GM18499 (cell line): Measurements from ENCODE around the gene MRE11.
"Not testable (repeated sequence)": the region's sequence is repeated elsewhere in the genome, so short reads cannot be mapped to it uniquely, and the experiment has no call there.

ENCODE experiments used
- ATAC-seq: cut with Tn5 transposase; IDR thresholded peaks from one replicate; pipeline ENCODE4 v1.9.1; 2021; ENCODE audit warnings: moderate number of reproducible peaks; ENCODE audit not compliant: insufficient read depth, unreplicated experiment

MRE11 gene

GRCh38 chr11:94507485-94507884 is 13.8 kb upstream of the MRE11 start:
- ATAC-seq: no peak

DNA sequence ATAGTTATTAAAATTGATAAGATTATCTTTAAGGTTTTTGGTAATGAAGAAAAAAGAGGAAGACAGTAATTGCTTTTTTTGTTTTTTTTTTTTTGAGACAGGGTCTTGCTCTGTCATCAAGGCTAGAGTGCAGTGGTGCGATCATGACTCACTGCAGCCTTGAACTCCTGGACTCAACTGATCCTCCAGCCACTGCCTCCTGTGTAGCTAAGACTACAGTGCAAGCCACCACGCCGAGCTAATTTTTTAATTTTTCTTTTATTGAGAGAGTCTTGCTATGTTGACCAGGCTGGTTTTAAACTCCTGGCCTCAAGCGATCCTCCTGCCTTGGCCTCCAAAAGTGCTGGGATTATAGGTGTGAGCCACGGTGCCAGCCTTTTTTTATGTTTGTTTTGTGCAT is 12.9 kb upstream of the MRE11 start:
- ATAC-seq: not testable (repeated sequence)

- no peak for ATAC-seq
These were observed 11.1 kb upstream of the MRE11 start for GRCh38 chr11:94504689-94505293.

GRCh38 chr11:94501522-94501921 is 7.9 kb upstream of the MRE11 start:
- ATAC-seq: no peak

DNA sequence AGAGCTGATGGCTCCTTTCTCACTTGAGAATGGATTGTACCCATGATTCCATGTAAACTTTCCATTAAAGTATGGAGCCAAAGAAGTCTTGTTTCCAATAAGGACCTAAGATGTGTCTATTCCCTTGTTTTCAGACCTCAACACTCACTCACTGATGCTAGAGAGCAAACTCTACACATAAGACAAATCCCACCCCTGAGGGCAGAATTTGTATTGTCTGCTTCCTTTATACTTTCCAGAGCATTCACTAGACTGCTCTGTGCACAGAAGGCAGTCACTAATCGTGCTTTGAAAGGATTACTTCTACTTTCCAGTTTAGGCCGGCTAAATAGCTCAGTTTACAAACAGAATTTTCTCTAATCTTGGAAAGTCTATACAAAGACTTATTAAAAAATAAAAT is 6.5 kb upstream of the MRE11 start:
- no peak for ATAC-seq

GRCh38 chr11:94494126-94494680 is 559 bp upstream of the MRE11 start:
- ATAC-seq: peak; percentile 33

GRCh38 chr11:94486068-94486467 is 7.6 kb downstream of the MRE11 start:
- ATAC-seq: no peak

DNA sequence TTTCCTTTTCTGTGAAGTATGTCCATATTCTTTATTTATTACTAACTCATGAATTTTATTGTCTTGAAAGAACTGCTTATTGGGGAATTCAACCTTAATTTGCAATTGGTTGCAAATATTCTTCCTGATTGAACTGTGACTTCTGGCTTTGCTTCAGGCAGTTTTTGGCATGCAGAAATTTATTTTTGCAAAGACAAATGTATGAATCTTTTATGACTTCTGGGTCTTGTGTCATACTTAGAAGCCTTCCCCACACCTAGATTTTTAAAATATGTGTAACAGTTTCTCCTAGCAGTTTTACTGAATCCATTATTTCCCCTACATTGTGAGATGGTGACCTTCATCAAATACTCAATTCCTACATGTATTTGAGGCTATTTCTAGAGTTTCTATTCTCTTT is 12.3 kb downstream of the MRE11 start:
- no peak for ATAC-seq

GRCh38 chr11:94477624-94478023 is 16.0 kb downstream of the MRE11 start:
- ATAC-seq: no peak

DNA sequence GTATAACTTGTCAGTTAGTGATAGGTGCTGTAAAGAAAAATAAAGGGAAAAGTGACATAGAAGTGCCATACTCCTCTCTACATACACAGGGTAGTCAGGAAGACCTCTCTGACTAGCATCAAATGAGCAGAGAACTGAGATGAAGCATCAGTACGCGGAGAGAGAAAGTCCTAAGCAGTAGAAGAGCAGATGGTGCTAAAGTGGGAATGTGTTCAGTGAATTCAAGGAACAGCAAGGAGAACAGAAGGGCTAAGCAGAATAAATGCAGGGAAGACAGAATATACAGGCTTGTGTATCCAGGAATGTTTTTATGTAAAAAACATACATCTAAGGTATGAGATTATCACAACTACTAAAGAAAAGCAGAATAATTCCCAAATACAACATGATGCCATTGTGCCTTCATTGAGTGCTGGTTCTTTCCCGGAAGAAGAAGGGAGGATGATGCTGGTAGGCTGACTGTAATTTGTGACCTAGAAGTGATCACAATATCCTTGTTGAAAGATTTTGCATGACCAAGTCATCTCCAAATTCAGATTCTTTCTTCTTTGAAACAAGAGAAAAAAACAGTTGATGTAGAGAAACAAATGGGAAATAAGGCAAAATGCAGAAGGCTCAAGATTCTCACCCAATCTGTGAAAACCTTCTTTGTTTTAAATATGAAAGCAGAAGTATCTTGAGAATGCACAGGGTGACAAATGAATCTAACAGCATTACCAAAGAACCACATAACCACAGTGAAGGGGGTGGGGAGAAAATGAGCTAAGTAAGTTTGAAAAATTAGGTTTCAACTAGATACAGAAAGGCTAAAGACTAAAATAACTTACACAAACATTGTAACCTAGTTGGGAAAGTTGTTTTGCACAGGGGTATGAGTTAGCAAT is 20.5 kb downstream of the MRE11 start:
- ATAC-seq: peak; percentile 62

DNA sequence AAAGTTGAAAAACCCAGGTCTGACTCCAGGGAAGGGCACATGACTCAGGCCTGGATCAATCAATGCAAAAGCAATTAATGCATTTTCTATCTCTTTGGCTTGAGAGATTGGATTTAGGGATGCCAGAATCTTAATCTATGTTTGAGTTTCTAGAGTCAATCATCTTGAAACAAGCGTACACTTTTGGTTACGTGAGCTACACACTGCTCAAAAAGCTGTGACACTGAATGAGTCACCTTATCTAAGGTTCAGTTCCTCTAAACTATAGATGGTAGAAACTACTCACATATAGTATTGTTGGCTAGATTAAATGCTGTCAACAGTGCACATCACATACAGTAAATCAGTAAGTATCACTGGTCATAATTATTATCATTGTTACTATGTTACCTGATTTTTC is 24.2 kb downstream of the MRE11 start:
- ATAC-seq: peak; percentile 95

- no peak for ATAC-seq
These were observed 34.1 kb downstream of the MRE11 start for GRCh38 chr11:94459576-94459975.

DNA sequence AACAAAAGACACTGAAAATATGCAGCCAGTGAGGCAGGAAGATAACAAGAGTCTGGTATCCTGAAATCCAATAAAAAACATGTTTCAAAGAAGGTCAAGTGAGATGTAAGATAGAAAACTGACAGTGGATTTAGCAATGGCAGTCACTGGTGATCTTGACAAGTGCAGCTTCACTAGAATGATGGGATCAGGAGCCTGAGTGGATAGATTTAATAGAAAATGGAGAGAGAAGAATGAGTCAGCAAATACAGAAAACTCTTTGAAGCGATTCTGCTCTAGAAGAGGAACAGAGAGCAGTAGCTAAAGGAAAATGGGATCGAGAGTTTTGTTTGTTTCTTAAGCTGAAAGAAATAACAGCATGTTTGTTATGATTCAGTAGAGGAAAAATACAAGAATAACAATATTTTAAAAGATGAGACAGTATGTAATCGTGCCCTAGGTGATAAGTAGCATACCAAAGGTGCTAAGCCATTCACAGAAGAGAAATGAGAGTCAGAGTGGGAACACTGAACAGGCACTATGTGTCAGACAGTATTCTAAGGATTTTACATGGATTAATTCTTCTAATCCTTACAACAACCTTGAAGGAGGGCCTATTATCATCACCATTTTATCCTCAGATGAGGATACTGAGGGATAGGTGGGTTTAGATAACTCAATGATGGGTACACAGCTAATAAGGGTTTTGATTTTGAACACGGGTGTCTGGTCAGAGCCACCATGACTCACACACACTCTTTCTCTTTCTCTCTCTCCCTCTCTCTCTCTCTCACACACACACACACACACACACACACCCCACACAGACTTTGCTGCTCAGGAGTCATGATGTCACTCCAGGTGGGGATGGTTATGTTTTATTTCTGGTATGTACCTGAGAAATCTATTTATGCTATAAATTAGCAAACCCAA is 36.3 kb downstream of the MRE11 start:
- ATAC-seq: no peak

GRCh38 chr11:94455861-94456260 is 37.8 kb downstream of the MRE11 start:
- ATAC-seq: no peak

DNA sequence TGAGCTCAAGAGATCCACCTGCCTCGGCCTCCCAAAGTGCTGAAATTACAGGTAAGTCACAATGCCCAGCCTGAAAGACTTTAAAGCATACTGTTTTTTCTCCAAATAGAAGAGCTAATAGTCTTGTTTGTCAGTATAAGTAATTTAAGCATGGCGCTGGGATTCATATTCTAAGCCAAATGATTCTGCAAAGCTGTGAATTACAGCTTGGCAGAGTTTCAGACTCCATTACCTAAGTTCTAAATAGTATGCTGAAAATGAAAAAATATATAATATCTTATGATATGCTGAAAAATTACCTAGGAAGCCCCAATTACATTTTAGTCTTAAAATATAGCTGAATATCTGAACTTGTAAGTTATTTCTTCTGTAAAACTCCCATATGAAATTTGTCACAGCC is 39.3 kb downstream of the MRE11 start:
- ATAC-seq: no peak

DNA sequence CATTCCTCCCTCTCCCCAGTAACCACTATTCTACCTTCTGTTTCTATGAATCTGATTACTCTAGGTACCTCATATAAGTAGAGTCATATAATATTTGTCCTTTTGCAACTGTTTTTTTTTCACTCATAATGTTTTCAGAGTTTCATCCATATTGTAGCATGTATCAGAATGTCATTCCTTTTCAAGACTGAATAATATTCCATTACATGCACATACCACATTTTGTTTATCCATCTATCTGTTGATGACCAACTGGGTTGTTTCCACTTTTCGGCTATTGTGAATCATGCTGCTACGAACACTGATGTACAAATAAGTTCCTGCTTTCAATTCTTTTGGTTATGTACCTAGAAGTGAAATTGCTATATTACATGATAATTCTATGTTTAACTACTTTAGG is 40.7 kb downstream of the MRE11 start:
- no peak for ATAC-seq

DNA sequence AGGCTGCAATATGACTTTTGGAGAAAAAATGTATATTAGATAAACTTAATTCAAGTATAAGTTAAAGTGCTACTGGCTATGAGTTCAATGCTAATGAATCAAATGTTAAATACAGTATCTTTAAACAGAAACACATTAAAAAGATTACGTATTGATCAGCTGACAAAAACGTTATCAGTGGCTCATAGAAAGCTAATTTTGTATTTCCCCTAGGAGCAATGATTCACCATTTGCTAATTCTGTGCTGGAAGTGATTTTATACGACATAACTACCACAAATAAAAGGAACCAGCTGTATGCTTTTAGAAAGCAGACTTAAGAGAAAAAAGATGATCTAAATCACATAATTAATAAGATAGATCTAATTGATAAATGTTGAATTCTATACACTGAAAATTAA is 43.6 kb downstream of the MRE11 start:
- ATAC-seq: no peak

DNA sequence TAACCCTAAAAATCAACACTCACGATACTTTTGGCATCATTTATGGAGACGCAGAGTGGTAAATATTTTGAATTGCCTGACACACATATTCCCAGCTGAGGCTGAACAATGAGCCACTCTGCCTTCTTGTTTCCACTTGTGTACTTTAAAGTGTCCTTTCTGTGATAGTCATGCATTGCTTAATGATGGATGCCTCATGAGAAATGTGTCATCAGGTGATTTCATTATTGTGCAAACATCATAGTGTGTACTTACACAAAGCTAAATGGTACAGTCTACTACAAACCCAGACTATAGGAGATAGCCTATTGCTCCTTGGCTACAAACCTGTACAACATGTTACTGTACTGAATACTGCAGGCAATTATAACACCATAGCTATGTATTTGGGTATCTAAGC is 44.2 kb downstream of the MRE11 start:
- no peak for ATAC-seq

GRCh38 chr11:94449029-94449428 is 44.6 kb downstream of the MRE11 start:
- no peak for ATAC-seq

GRCh38 chr11:94447149-94447548 is 46.5 kb downstream of the MRE11 start:
- no peak for ATAC-seq

- ATAC-seq: no peak
These were observed 48.0 kb downstream of the MRE11 start for GRCh38 chr11:94445641-94446040.
